Mammary epithelial cell (primary cell): Measurements from ENCODE around the gene DFFB.

Source experiments
- EZH2 ChIP-seq: IDR thresholded peaks from 2 replicates; pipeline ENCODE4 v1.6.1; 2012; ENCODE audit warnings: low read length, inconsistent platforms, borderline replicate concordance
- TF ChIP-seq, protein P1 (sequence below), 2 donors: IDR thresholded peaks in 1 of 2; conservative IDR thresholded peaks in 1 of 2; 2 replicates each; pipeline ENCODE4 v1.5.1; 2011 to 2012; ENCODE audit warnings: inconsistent platforms in 2 of 2, low read length in 2 of 2, mild to moderate bottlenecking in 2 of 2, control low read depth in 1 of 2, low read depth in 1 of 2; ENCODE audit not compliant: insufficient read depth in 1 of 2; ENCODE audit errors: extremely low read depth in 1 of 2

DNA sequence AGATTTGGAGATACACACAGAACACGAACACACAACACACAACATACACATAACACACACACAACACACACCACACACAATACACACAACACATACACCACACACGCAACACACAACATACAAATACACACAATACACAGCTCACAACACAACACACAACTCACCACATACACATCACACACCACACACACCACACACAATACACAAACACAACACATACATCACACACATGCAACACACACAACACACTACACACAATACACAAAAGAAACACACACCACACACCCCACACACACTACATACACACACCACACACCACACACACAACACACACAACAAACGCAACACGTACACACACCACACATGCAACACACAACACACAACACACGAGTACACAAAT is 71.8 kb downstream of the DFFB start:
- TF ChIP-seq, protein P1, sequence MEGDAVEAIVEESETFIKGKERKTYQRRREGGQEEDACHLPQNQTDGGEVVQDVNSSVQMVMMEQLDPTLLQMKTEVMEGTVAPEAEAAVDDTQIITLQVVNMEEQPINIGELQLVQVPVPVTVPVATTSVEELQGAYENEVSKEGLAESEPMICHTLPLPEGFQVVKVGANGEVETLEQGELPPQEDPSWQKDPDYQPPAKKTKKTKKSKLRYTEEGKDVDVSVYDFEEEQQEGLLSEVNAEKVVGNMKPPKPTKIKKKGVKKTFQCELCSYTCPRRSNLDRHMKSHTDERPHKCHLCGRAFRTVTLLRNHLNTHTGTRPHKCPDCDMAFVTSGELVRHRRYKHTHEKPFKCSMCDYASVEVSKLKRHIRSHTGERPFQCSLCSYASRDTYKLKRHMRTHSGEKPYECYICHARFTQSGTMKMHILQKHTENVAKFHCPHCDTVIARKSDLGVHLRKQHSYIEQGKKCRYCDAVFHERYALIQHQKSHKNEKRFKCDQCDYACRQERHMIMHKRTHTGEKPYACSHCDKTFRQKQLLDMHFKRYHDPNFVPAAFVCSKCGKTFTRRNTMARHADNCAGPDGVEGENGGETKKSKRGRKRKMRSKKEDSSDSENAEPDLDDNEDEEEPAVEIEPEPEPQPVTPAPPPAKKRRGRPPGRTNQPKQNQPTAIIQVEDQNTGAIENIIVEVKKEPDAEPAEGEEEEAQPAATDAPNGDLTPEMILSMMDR (conservative IDR thresholded peaks at IDR 0.05 in 1 of 2, IDR thresholded peaks at IDR 0.05 in 1 of 2; ENCODE audit: extremely low read depth in 1 of 2, insufficient read depth in 1 of 2, low read depth in 1 of 2, low read length in 2 of 2) = no peak
- TF ChIP-seq EZH2 = no peak
